22Rv1 (cell line): ENCODE data around the gene ANKLE2.

Experiments
- CTCF ChIP-seq: fragments of 450-650 bp; IDR thresholded peaks from 2 replicates; pipeline ENCODE4 v1.5.1; 2017; ENCODE audit warnings: mild to moderate bottlenecking
- ZFX ChIP-seq: fragments of 450-650 bp; IDR thresholded peaks from 2 replicates; pipeline ENCODE4 v1.6.1; 2017; ENCODE audit warnings: antibody characterized with exemption, borderline replicate concordance

- TF ChIP-seq CTCF: no peak
- TF ChIP-seq ZFX: no peak
These were observed 21.4 kb downstream of the ANKLE2 start for GRCh38 chr12:132740313-132740646.
